PC-3 (cell line): ENCODE measurements around the gene BAAT. TPM values are rescaled to one million over a fixed set of nuclear protein-coding genes. Genes with fewer than 3 reads are reported as not detected.

Source experiments
- ATAC-seq: fragments of 200-7000 bp; cut with Tn5 transposase; 2 replicates; pipeline ENCODE4 v1.9.1; 2020; ENCODE audit warnings: mild to moderate bottlenecking, moderate library complexity
- BruUV-seq: library from RNA; stranded (reverse); fragments of 400-500 nt; replicated peaks from 2 replicates; lab custom pipeline; 2021; lab: Mats Ljungman, UMichigan
- CTCF ChIA-PET: fragments of 300-600 bp; sonication (Branson Sonifier 250); formaldehyde crosslinking; loops from one replicate; lab custom pipeline; 2022; ENCODE audit warnings: antibody characterized with exemption; lab: Charles Lee
- POLR2A ChIA-PET: fragments of 300-600 bp; sonication (Branson Sonifier 250); formaldehyde crosslinking; loops from one replicate; lab custom pipeline; 2022; ENCODE audit warnings: antibody characterized with exemption; ENCODE audit not compliant: unreplicated experiment; lab: Charles Lee
- DNase-seq: peaks from one replicate; pipeline ENCODE4 v3.0.0-alpha.2; 2015
- H2AFZ ChIP-seq: fragments of 300-600 bp; sonication (generic); 2 replicates; pipeline ENCODE4 v1.6.0; 2016; ENCODE audit warnings: antibody characterized with exemption, low read length
- H3F3A ChIP-seq: fragments of 300-600 bp; sonication (generic); one replicate; pipeline ENCODE4 v1.6.0; 2017; ENCODE audit warnings: antibody characterized with exemption, low read length, control low read depth, mild to moderate bottlenecking; ENCODE audit not compliant: unreplicated experiment
- H3K27ac ChIP-seq: fragments of 300-600 bp; sonication (generic); 2 replicates; pipeline ENCODE4 v1.5.1; 2016; ENCODE audit warnings: mild to moderate bottlenecking, low read length
- H3K27me3 ChIP-seq: fragments of 300-600 bp; sonication (generic); 2 replicates; pipeline ENCODE4 v1.6.1; 2016; ENCODE audit warnings: low read length, mixed read lengths
- H3K36me3 ChIP-seq: fragments of 300-600 bp; sonication (generic); 2 replicates; pipeline ENCODE4 v1.6.1; 2016; ENCODE audit warnings: low read depth, mixed run types, low read length, mixed read lengths
- H3K4me1 ChIP-seq: fragments of 300-600 bp; sonication (generic); 2 replicates; pipeline ENCODE4 v1.5.1; 2016; ENCODE audit warnings: low read length; ENCODE audit not compliant: insufficient read depth
- H3K4me2 ChIP-seq: fragments of 300-600 bp; sonication (generic); 2 replicates; pipeline ENCODE4 v1.6.0; 2016; ENCODE audit warnings: low read length
- H3K4me3 ChIP-seq: fragments of 300-600 bp; sonication (generic); 2 replicates; pipeline ENCODE4 v1.5.1; 2016; ENCODE audit warnings: mild to moderate bottlenecking, low read length, mixed read lengths
- H3K79me2 ChIP-seq: fragments of 300-600 bp; sonication (generic); 2 replicates; pipeline ENCODE4 v1.6.1; 2017; ENCODE audit warnings: low read length, mixed read lengths
- H3K9ac ChIP-seq: fragments of 300-600 bp; sonication (generic); 2 replicates; pipeline ENCODE4 v1.6.0; 2016; ENCODE audit warnings: mild to moderate bottlenecking, low read length
- H3K9me2 ChIP-seq: fragments of 300-600 bp; sonication (generic); replicated peaks from 2 replicates; pipeline ENCODE4 v1.6.1; 2016; ENCODE audit warnings: mixed run types, low read length, mixed read lengths
- H3K9me3 ChIP-seq: fragments of 300-600 bp; sonication (generic); 2 replicates; pipeline ENCODE4 v1.6.1; 2016; ENCODE audit warnings: low read length, mixed read lengths
- H4K20me1 ChIP-seq: fragments of 300-600 bp; sonication (generic); 2 replicates; pipeline ENCODE4 v1.6.1; 2016; ENCODE audit warnings: low read length, mixed read lengths
- CTCF ChIP-seq: fragments of 300-600 bp; sonication (generic); conservative IDR thresholded peaks from 2 replicates; pipeline ENCODE4 v1.5.1; 2017; ENCODE audit warnings: antibody characterized with exemption, low read depth, mild to moderate bottlenecking, low read length
- EZH2 ChIP-seq: fragments of 300-600 bp; sonication (generic); IDR thresholded peaks from one replicate; pipeline ENCODE4 v1.6.1; 2017; ENCODE audit warnings: antibody characterized with exemption, mild to moderate bottlenecking, low read length; ENCODE audit not compliant: unreplicated experiment
- EZH2phosphoT487 ChIP-seq: fragments of 300-600 bp; sonication (generic); IDR thresholded peaks from 2 replicates; pipeline ENCODE4 v1.6.1; 2018; ENCODE audit warnings: mild to moderate bottlenecking, antibody characterized with exemption, low read length, borderline replicate concordance
- intact Hi-C: fragments of 100-400 bp; cut with micrococcal nuclease; formaldehyde crosslinking; loops from 2 replicates; pipeline ENCODE4 v1.9.0; 2023
- total RNA-seq: library from RNA; depleted of rRNA; stranded (reverse); fragments of >200 nt; gene quantifications from 2 replicates; pipeline ENCODE4 v1.2.3, GENCODE V29; 2014

The BAAT gene
- total RNA-seq, 1 experiment from 2014 or later = 0.07 TPM

- intact Hi-C loops = no loop called here
- H3F3A ChIP-seq = no peaks in the 10 kb centered on the region
- POLR2A ChIA-PET = no interaction called here
- H3K79me2 ChIP-seq = peaks cover 75% of the 10 kb centered on the region
- H3K27me3 ChIP-seq = no peaks in the 10 kb centered on the region
- peak overlapping the region; percentile 2; the same call in 1 of the 2 replicates for H3K27ac ChIP-seq
- H3K9ac ChIP-seq = peak overlapping the region; percentile 79
- no peaks in the 10 kb centered on the region for H3K9me2 ChIP-seq
- H3K9me3 ChIP-seq = no peaks in the 10 kb centered on the region
- no peaks in the 10 kb centered on the region for H4K20me1 ChIP-seq
- DNase-seq = no peak
- peaks cover 55% of the 10 kb centered on the region for H3K36me3 ChIP-seq
- peak overlapping the region; percentile 96 for H3K4me2 ChIP-seq
- H3K4me1 ChIP-seq = peaks cover 3% of the 10 kb centered on the region; the same call in 1 of the 2 replicates
- no TSS peak for BruUV-seq
- H2AFZ ChIP-seq = peak overlapping the region; percentile 63; the same call in 1 of the 2 replicates
- CTCF ChIA-PET = no interaction called here
- no peak for TF ChIP-seq EZH2
- no peak for TF ChIP-seq EZH2phosphoT487
- TF ChIP-seq CTCF = no peak
- ATAC-seq = no peak
- H3K4me3 ChIP-seq = peak overlapping the region; percentile 70
Observed at GRCh38 chr9:101397746-101398067, 12.9 kb upstream of the BAAT start.

GRCh38 chr9:101394687-101395086, 9.9 kb upstream of the BAAT start:
- Histone ChIP-seq H3K27me3 (no peaks in the 10 kb centered on the region), H3K9me3 (no peaks in the 10 kb centered on the region), H3K36me3 (peaks cover 41% of the 10 kb centered on the region), H2AFZ (no peak overlapping the region), H3K4me2 (no peak overlapping the region), H3K4me1 (peaks cover 3% of the 10 kb centered on the region; the same call in 1 of the 2 replicates), H4K20me1 (no peaks in the 10 kb centered on the region), H3K9me2 (no peaks in the 10 kb centered on the region), H3K27ac (no peak overlapping the region), H3K4me3 (no peak overlapping the region), H3K9ac (no peak overlapping the region), H3F3A (no peaks in the 10 kb centered on the region), H3K79me2 (peaks cover 84% of the 10 kb centered on the region)
- no peak for TF ChIP-seq EZH2
- TF ChIP-seq CTCF = no peak
- TF ChIP-seq EZH2phosphoT487 = no peak
- CTCF ChIA-PET = no interaction called here
- ATAC-seq (no peak), DNase-seq (no peak)
- POLR2A ChIA-PET = no interaction called here
- BruUV-seq = no TSS peak
- intact Hi-C loops = no loop called here

- no peak overlapping the region for H3K4me3 ChIP-seq
- H3K27me3 ChIP-seq = no peaks in the 10 kb centered on the region
- ChIA-PET CTCF (no interaction called here), POLR2A (no interaction called here)
- no peak overlapping the region for H3K9ac ChIP-seq
- no peak overlapping the region for H3K4me2 ChIP-seq
- no peaks in the 10 kb centered on the region for H4K20me1 ChIP-seq
- TF ChIP-seq EZH2phosphoT487 (no peak), EZH2 (no peak), CTCF (no peak)
- H3F3A ChIP-seq = no peaks in the 10 kb centered on the region
- peaks cover 75% of the 10 kb centered on the region for H3K79me2 ChIP-seq
- no peak overlapping the region for H2AFZ ChIP-seq
- DNase-seq = no peak
- intact Hi-C loops = no loop called here
- no peak overlapping the region for H3K27ac ChIP-seq
- no TSS peak for BruUV-seq
- no peak for ATAC-seq
- H3K36me3 ChIP-seq = peaks cover 48% of the 10 kb centered on the region
- no peaks in the 10 kb centered on the region for H3K9me3 ChIP-seq
- H3K4me1 ChIP-seq = peaks cover 3% of the 10 kb centered on the region; the same call in 1 of the 2 replicates
- no peaks in the 10 kb centered on the region for H3K9me2 ChIP-seq
Observed at GRCh38 chr9:101393135-101393534, 8.3 kb upstream of the BAAT start.
